ENCODE data around the gene CDK8. TPM values are rescaled to one million over a fixed set of nuclear protein-coding genes. Genes with fewer than 3 reads are reported as not detected.
"Not testable (repeated sequence)": the region's sequence is repeated elsewhere in the genome, so short reads cannot be mapped to it uniquely, and the experiment has no call there.

The CDK8 gene
- total RNA-seq, 2 donors from 2014 or later: 29.4 to 33.1 TPM

DNA sequence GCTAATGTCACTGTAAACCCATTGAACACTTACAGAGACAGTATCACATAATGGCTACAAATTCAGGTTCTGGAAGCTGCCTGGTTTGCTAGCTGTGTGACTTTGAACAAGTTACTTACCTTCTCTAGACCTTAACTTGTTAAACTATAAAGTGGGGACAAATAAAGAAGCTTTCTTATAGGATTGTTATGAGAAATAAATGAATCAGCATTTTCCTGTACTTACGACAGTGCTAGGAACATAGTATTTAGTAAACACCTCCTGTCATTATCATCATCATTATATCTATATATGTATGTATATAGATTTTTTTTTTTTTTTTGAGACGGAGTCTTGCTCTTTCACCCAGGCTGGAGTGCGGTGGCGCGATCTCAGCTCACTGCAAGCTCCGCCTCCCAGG is 54.9 kb downstream of the CDK8 start:
- no peak overlapping the region for H3K9ac ChIP-seq (ENCODE audit: extremely low read depth, low read length, poor library complexity, severe bottlenecking)
- no peaks in the 10 kb centered on the region for H3K9me3 ChIP-seq (ENCODE audit: control insufficient read depth, low read length)
- H3K27me3 ChIP-seq (ENCODE audit: control insufficient read depth, insufficient read depth, low read length, poor library complexity, severe bottlenecking): no peaks in the 10 kb centered on the region
- H3K27ac ChIP-seq (ENCODE audit: low read depth, low read length): no peak overlapping the region
- no peak overlapping the region for H3K4me3 Mint-ChIP-seq
- peaks cover 11% of the 10 kb centered on the region for H3K4me1 Mint-ChIP-seq
- no peak for DNase-seq
- no peak overlapping the region for H3K27ac Mint-ChIP-seq
- H3K36me3 Mint-ChIP-seq (ENCODE audit: low read depth): peaks cover 11% of the 10 kb centered on the region
- no peaks in the 10 kb centered on the region for H3K36me3 ChIP-seq (ENCODE audit: control insufficient read depth, insufficient read depth, low read length)
- H3K4me3 ChIP-seq (ENCODE audit: low read length): no peak overlapping the region
- TF ChIP-seq, protein P1, sequence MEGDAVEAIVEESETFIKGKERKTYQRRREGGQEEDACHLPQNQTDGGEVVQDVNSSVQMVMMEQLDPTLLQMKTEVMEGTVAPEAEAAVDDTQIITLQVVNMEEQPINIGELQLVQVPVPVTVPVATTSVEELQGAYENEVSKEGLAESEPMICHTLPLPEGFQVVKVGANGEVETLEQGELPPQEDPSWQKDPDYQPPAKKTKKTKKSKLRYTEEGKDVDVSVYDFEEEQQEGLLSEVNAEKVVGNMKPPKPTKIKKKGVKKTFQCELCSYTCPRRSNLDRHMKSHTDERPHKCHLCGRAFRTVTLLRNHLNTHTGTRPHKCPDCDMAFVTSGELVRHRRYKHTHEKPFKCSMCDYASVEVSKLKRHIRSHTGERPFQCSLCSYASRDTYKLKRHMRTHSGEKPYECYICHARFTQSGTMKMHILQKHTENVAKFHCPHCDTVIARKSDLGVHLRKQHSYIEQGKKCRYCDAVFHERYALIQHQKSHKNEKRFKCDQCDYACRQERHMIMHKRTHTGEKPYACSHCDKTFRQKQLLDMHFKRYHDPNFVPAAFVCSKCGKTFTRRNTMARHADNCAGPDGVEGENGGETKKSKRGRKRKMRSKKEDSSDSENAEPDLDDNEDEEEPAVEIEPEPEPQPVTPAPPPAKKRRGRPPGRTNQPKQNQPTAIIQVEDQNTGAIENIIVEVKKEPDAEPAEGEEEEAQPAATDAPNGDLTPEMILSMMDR (conservative IDR thresholded peaks at IDR 0.05): no peak
- H3K4me1 ChIP-seq (ENCODE audit: control insufficient read depth, insufficient read depth, low read length): peaks cover 2% of the 10 kb centered on the region
- no peaks in the 10 kb centered on the region for H3K9me3 Mint-ChIP-seq
- 98% methylated on average over 5 of the region's 6 CpGs; no CpG with 5 or more reads in 1 of the 2 experiments for WGBS, 2 experiments (ENCODE audit: insufficient coverage in 1 of 2, insufficient read length in 1 of 2)
- H3K27me3 Mint-ChIP-seq (ENCODE audit: insufficient read depth): no peaks in the 10 kb centered on the region

DNA sequence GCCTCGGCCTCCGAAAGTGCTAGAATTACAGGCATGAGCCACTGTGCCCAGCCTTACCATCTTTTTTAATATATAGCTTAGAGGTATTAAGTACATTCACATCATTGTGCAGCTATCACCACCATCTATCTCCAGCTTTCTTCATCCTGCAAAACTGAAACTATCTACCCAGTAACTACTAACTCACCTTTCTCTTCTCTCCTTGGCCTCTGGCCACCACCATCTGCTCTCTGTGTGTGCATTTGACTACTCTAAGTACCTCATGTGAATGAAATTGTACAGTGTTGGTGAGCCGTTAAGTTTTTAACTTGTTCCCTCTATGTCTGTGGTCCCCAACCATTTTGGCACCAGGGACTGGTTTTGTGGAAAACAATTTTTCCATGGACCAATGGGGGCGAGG is 56.1 kb downstream of the CDK8 start:
- no peaks in the 10 kb centered on the region for H3K9me3 ChIP-seq (ENCODE audit: control insufficient read depth, low read length)
- no peaks in the 10 kb centered on the region for H3K36me3 ChIP-seq (ENCODE audit: control insufficient read depth, insufficient read depth, low read length)
- no peaks in the 10 kb centered on the region for H3K27me3 ChIP-seq (ENCODE audit: control insufficient read depth, insufficient read depth, low read length, poor library complexity, severe bottlenecking)
- 93% methylated on average over 4 of the region's 4 CpGs for WGBS, 2 experiments (ENCODE audit: insufficient coverage in 1 of 2, insufficient read length in 1 of 2)
- H3K27ac Mint-ChIP-seq: no peak overlapping the region
- no peak for DNase-seq
- H3K27ac ChIP-seq (ENCODE audit: low read depth, low read length): no peak overlapping the region
- no peaks in the 10 kb centered on the region for H3K9me3 Mint-ChIP-seq
- H3K4me3 ChIP-seq (ENCODE audit: low read length): no peak overlapping the region
- no peak overlapping the region for H3K9ac ChIP-seq (ENCODE audit: extremely low read depth, low read length, poor library complexity, severe bottlenecking)
- TF ChIP-seq, protein P1 (conservative IDR thresholded peaks at IDR 0.05): no peak
- H3K4me1 ChIP-seq (ENCODE audit: control insufficient read depth, insufficient read depth, low read length): peaks cover 2% of the 10 kb centered on the region
- H3K27me3 Mint-ChIP-seq (ENCODE audit: insufficient read depth): no peaks in the 10 kb centered on the region
- peaks cover 11% of the 10 kb centered on the region for H3K36me3 Mint-ChIP-seq (ENCODE audit: low read depth)
- H3K4me3 Mint-ChIP-seq: no peak overlapping the region
- H3K4me1 Mint-ChIP-seq: peaks cover 13% of the 10 kb centered on the region

GRCh38 chr13:26310470-26310869 is 56.5 kb downstream of the CDK8 start:
- H3K4me3 ChIP-seq (ENCODE audit: low read length): no peak overlapping the region
- Mint-ChIP-seq H3K36me3 (ENCODE audit: low read depth) (peaks cover 11% of the 10 kb centered on the region), H3K4me1 (peaks cover 13% of the 10 kb centered on the region), H3K4me3 (no peak overlapping the region), H3K9me3 (no peaks in the 10 kb centered on the region), H3K27me3 (ENCODE audit: insufficient read depth) (no peaks in the 10 kb centered on the region), H3K27ac (no peak overlapping the region)
- WGBS, 2 experiments (ENCODE audit: insufficient coverage in 1 of 2, insufficient read length in 1 of 2): 83 to 91% methylated on average over 4 to 5 of the region's 5 CpGs
- TF ChIP-seq, protein P1 (conservative IDR thresholded peaks at IDR 0.05): no peak
- H3K9ac ChIP-seq (ENCODE audit: extremely low read depth, low read length, poor library complexity, severe bottlenecking): no peak overlapping the region
- peaks cover 2% of the 10 kb centered on the region for H3K4me1 ChIP-seq (ENCODE audit: control insufficient read depth, insufficient read depth, low read length)
- H3K27ac ChIP-seq (ENCODE audit: low read depth, low read length): no peak overlapping the region
- no peaks in the 10 kb centered on the region for H3K9me3 ChIP-seq (ENCODE audit: control insufficient read depth, low read length)
- H3K36me3 ChIP-seq (ENCODE audit: control insufficient read depth, insufficient read depth, low read length): no peaks in the 10 kb centered on the region
- H3K27me3 ChIP-seq (ENCODE audit: control insufficient read depth, insufficient read depth, low read length, poor library complexity, severe bottlenecking): no peaks in the 10 kb centered on the region
- no peak for DNase-seq

- not testable (repeated sequence) for H3K36me3 ChIP-seq (ENCODE audit: control insufficient read depth, insufficient read depth, low read length)
- peaks cover 11% of the 10 kb centered on the region for H3K36me3 Mint-ChIP-seq (ENCODE audit: low read depth)
Observed at GRCh38 chr13:26312019-26312418, 58.1 kb downstream of the CDK8 start.

GRCh38 chr13:26316095-26316494 is 62.2 kb downstream of the CDK8 start:
- not testable (repeated sequence) for H3K27ac ChIP-seq (ENCODE audit: low read depth, low read length); H3K4me3 Mint-ChIP-seq; H3K9me3 Mint-ChIP-seq; H3K4me1 ChIP-seq (ENCODE audit: control insufficient read depth, insufficient read depth, low read length); H3K9ac ChIP-seq (ENCODE audit: extremely low read depth, low read length, poor library complexity, severe bottlenecking); H3K36me3 ChIP-seq (ENCODE audit: control insufficient read depth, insufficient read depth, low read length); H3K27ac Mint-ChIP-seq; H3K27me3 ChIP-seq (ENCODE audit: control insufficient read depth, insufficient read depth, low read length, poor library complexity, severe bottlenecking); H3K27me3 Mint-ChIP-seq (ENCODE audit: insufficient read depth); H3K4me3 ChIP-seq (ENCODE audit: low read length); H3K9me3 ChIP-seq (ENCODE audit: control insufficient read depth, low read length); DNase-seq
- H3K36me3 Mint-ChIP-seq (ENCODE audit: low read depth): peaks cover 11% of the 10 kb centered on the region
- H3K4me1 Mint-ChIP-seq: peaks cover 16% of the 10 kb centered on the region
- no CpG with 5 or more reads among the region's 1 CpG for WGBS, 2 experiments (ENCODE audit: insufficient coverage in 1 of 2, insufficient read length in 1 of 2)

More at GRCh38 chr13:26312019-26312418, 58.1 kb downstream of the CDK8 start:
- not testable (repeated sequence) for H3K27ac Mint-ChIP-seq; H3K27me3 ChIP-seq (ENCODE audit: control insufficient read depth, insufficient read depth, low read length, poor library complexity, severe bottlenecking); H3K9me3 ChIP-seq (ENCODE audit: control insufficient read depth, low read length); H3K9me3 Mint-ChIP-seq; H3K4me3 Mint-ChIP-seq; DNase-seq; H3K4me1 ChIP-seq (ENCODE audit: control insufficient read depth, insufficient read depth, low read length); H3K27ac ChIP-seq (ENCODE audit: low read depth, low read length); H3K9ac ChIP-seq (ENCODE audit: extremely low read depth, low read length, poor library complexity, severe bottlenecking); H3K27me3 Mint-ChIP-seq (ENCODE audit: insufficient read depth); H3K4me3 ChIP-seq (ENCODE audit: low read length)
- H3K4me1 Mint-ChIP-seq: peaks cover 16% of the 10 kb centered on the region
- 88 to 96% methylated on average over 5 to 7 of the region's 7 CpGs for WGBS, 2 experiments (ENCODE audit: insufficient coverage in 1 of 2, insufficient read length in 1 of 2)

All from endodermal cell (in vitro differentiated cells).